ENCODE data around the gene MYLK2. TPM values are rescaled to one million over a fixed set of nuclear protein-coding genes. Genes with fewer than 3 reads are reported as not detected.
"Not testable (repeated sequence)": the region's sequence is repeated elsewhere in the genome, so short reads cannot be mapped to it uniquely, and the experiment has no call there.

MYLK2 gene
- total RNA-seq, 1 donor, result under 0.01 TPM

- TF ChIP-seq, protein P1, sequence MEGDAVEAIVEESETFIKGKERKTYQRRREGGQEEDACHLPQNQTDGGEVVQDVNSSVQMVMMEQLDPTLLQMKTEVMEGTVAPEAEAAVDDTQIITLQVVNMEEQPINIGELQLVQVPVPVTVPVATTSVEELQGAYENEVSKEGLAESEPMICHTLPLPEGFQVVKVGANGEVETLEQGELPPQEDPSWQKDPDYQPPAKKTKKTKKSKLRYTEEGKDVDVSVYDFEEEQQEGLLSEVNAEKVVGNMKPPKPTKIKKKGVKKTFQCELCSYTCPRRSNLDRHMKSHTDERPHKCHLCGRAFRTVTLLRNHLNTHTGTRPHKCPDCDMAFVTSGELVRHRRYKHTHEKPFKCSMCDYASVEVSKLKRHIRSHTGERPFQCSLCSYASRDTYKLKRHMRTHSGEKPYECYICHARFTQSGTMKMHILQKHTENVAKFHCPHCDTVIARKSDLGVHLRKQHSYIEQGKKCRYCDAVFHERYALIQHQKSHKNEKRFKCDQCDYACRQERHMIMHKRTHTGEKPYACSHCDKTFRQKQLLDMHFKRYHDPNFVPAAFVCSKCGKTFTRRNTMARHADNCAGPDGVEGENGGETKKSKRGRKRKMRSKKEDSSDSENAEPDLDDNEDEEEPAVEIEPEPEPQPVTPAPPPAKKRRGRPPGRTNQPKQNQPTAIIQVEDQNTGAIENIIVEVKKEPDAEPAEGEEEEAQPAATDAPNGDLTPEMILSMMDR (IDR thresholded peaks at IDR 0.05; ENCODE audit: insufficient read depth, low read depth, low read length), result no peak
- H3K4me3 ChIP-seq (ENCODE audit: low read depth, low read length), result no peak overlapping the region
Observed at GRCh38 chr20:31827059-31827458, 7.9 kb downstream of the MYLK2 start.

GRCh38 chr20:31828016-31828415, 8.9 kb downstream of the MYLK2 start:
- DNase-seq (ENCODE audit: low read depth); H3K4me3 ChIP-seq (ENCODE audit: low read depth, low read length): not testable (repeated sequence)

More at GRCh38 chr20:31827059-31827458, 7.9 kb downstream of the MYLK2 start:
- no peak for DNase-seq (ENCODE audit: low read depth)

DNA sequence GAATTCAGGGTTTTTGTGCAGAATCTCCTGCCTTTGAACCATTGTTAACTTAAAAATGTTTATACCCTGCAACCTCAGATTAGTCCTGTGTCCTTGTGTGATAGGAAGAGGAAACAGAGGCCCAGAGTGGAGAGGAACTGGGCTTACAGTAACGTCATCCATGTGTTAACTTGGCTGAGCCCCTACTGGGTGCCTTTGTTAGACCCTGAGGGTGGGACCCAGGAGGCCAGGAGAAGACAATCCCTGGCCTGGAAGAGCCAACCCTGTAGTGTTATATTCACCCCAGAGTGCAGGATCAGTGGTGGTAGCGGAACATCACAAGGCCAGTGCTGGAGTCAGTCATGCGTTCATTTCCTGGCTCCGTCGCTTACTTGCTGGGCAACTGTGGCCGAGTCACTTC, 10.6 kb downstream of the MYLK2 start:
- no peak for DNase-seq (ENCODE audit: low read depth)
- H3K4me3 ChIP-seq (ENCODE audit: low read depth, low read length), result no peak overlapping the region
- TF ChIP-seq, protein P1 (IDR thresholded peaks at IDR 0.05; ENCODE audit: insufficient read depth, low read depth, low read length), result no peak

DNA sequence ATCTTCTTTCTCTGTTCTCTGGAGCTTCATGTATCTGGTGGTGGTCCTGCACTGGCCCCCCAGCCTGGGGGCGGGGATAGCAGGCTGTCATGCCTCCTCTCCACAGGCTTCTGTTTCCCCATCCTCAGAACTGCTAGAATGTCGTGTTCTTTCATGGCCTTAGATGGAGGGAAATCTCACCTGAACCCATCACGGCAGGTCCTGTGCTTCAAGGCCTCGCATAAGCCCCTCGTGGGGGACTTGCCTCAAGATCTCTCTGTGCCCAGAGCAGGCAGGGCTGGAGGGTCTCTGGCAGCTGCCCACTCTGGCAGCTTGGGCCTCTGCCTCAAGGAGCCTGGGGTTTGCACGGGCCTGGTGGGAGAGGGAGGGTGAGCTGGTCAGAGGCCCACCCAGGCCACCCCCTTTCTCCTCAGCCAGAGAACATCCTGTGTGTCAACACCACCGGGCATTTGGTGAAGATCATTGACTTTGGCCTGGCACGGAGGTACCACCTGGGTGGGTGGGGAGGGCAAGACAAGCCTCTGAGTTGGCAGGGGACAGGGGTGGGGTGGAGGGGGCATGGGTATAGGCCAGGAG, 11.3 kb downstream of the MYLK2 start:
- no peak overlapping the region for H3K4me3 ChIP-seq (ENCODE audit: low read depth, low read length)
- DNase-seq (ENCODE audit: low read depth), result no peak
- TF ChIP-seq, protein P1 (IDR thresholded peaks at IDR 0.05; ENCODE audit: insufficient read depth, low read depth, low read length), result no peak

DNA sequence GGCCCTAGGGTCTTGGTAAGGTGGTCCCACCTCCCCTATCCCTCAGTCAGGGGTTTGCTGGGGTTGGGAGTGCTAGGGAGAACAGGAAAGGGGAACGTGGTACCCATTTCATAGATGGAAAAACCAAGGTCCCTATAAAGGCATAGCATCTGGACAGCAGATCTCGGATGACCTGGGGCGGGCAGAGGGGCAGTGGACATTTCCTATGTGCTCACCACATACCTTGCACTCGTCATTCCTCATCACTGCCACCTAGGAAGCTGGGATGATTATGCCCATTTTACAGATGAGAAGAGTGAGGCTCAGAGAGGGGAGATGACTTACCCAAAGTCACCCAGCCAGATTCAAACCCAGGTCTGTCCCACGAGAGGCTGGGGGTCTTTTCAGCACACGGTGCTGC, 12.1 kb downstream of the MYLK2 start:
- no peak overlapping the region for H3K4me3 ChIP-seq (ENCODE audit: low read depth, low read length)
- TF ChIP-seq, protein P1 (IDR thresholded peaks at IDR 0.05; ENCODE audit: insufficient read depth, low read depth, low read length), result no peak
- DNase-seq (ENCODE audit: low read depth), result no peak

GRCh38 chr20:31831771-31832306, 12.7 kb downstream of the MYLK2 start:
- no peak overlapping the region for H3K4me3 ChIP-seq (ENCODE audit: low read depth, low read length)
- TF ChIP-seq, protein P1 (IDR thresholded peaks at IDR 0.05; ENCODE audit: insufficient read depth, low read depth, low read length), result no peak
- no peak for DNase-seq (ENCODE audit: low read depth)

- peak; percentile 41 for DNase-seq (ENCODE audit: low read depth)
- TF ChIP-seq, protein P1 (IDR thresholded peaks at IDR 0.05; ENCODE audit: insufficient read depth, low read depth, low read length), result peak; percentile 88
- H3K4me3 ChIP-seq (ENCODE audit: low read depth, low read length), result no peak overlapping the region
Observed at GRCh38 chr20:31833130-31833930, 14.2 kb downstream of the MYLK2 start.
